Transverse colon (tissue), 4 donors: ENCODE data around the gene ZNF391. TPM values are rescaled to one million over a fixed set of nuclear protein-coding genes. Genes with fewer than 3 reads are reported as not detected.
A peak's percentile ranks its signal among the peaks of the same experiment; 100 is the strongest.

Experiments
- DNase-seq: peaks from one replicate; pipeline ENCODE4 v3.0.0-alpha.2; 2019
- H3K27ac ChIP-seq, 4 donors: fragments of 200-600 bp; sonication (generic); 2 replicates each; pipeline ENCODE4 v1.5.1; 2016 to 2018; ENCODE audit warnings: inconsistent platforms in 4 of 4
- H3K27me3 ChIP-seq: fragments of 200-600 bp; sonication (generic); 2 replicates; pipeline ENCODE4 v1.5.1; 2017; ENCODE audit warnings: inconsistent platforms
- H3K36me3 ChIP-seq, 4 donors: fragments of 200-600 bp; sonication (generic); 2 replicates each; pipeline ENCODE4 v1.5.1; 2017 to 2019; ENCODE audit warnings: inconsistent platforms in 4 of 4
- H3K4me1 ChIP-seq, 4 donors: fragments of 200-600 bp; sonication (generic); 2 replicates each; pipeline ENCODE4 v1.5.1; 2017 to 2020; ENCODE audit warnings: inconsistent platforms in 4 of 4
- H3K4me3 ChIP-seq, 4 donors: fragments of 200-600 bp; sonication (generic); 1 replicate in 1 of 4; 2 replicates in 3 of 4; pipeline versions ENCODE4 v1.5.1 to v1.6.1; 2017 to 2019; ENCODE audit warnings: inconsistent platforms in 4 of 4
- H3K9me3 ChIP-seq, 2 donors: fragments of 200-600 bp; sonication (generic); 2 replicates each; pipeline ENCODE4 v1.5.1; 2017 to 2019; ENCODE audit warnings: inconsistent platforms in 2 of 2
- CTCF ChIP-seq, 5 experiments: fragments of 200-600 bp in 3 of 5; fragments of 450-650 bp in 2 of 5; sonication (generic) in 3 of 5; IDR thresholded peaks; 1 replicate in 2 of 5; 2 replicates in 3 of 5; pipeline ENCODE4 v1.5.1; 2016 to 2017; ENCODE audit warnings: antibody characterized with exemption in 5 of 5, inconsistent platforms in 3 of 5, mild to moderate bottlenecking in 2 of 5, moderate library complexity in 1 of 5
- EP300 ChIP-seq: sonication (generic); formaldehyde crosslinking; IDR thresholded peaks from one replicate; pipeline ENCODE4 v1.6.1; 2017; ENCODE audit warnings: antibody characterized with exemption, low read depth
- POLR2A ChIP-seq: fragments of 450-650 bp; IDR thresholded peaks from one replicate; pipeline ENCODE4 v1.6.1; 2016; ENCODE audit warnings: antibody characterized with exemption, mild to moderate bottlenecking, moderate library complexity
- POLR2AphosphoS5 ChIP-seq, 3 donors: sonication (generic); formaldehyde crosslinking; IDR thresholded peaks; one replicate each; pipeline ENCODE4 v1.6.1; 2016; ENCODE audit warnings: antibody characterized with exemption in 3 of 3
- WGBS, 2 donors: methylation state at CpG; one replicate each; pipeline ENCODE4 v1.1.5; 2018; ENCODE audit warnings: low coverage in 1 of 2; 5-methylcytosine and 5-hydroxymethylcytosine counted together
- in situ Hi-C, 4 donors: fragments of 200-750 bp; cut with MboI; loops; one replicate each; pipeline versions ENCODE4 v1.15.0 to v1.15.1; 2017; ENCODE audit warnings: low sequenced_read_pairs in 3 of 4, low pct_ligation_motif_present in 1 of 4, low pct_unique_long_range_greater_than_20kb in 1 of 4
- intact Hi-C: fragments of 100-400 bp; cut with DNase I; formaldehyde crosslinking; loops from one replicate; pipeline ENCODE4 v1.15.1; 2023; ENCODE audit warnings: low total_unique reads
- total RNA-seq, 4 donors: library from RNA; depleted of rRNA; stranded (reverse); fragments of >200 nt; gene quantifications; one replicate each; pipeline ENCODE4 v1.1.0, GENCODE V29; 2016

The ZNF391 gene
- total RNA-seq, result 1 to 10 TPM in 2 of 4 donors, under 1 TPM in 1, not detected in 1; 0.75 to 2.4 (median 1.2) TPM

- WGBS, 2 donors, result 1% methylated on average over 8 to 49 of the region's 49 CpGs
- H3K36me3 ChIP-seq, result no peaks in the 10 kb centered on the region
- peak within 1 kb of the TSS; percentile 52 to 64 (median 53) for H3K4me3 ChIP-seq
- H3K27ac ChIP-seq, result peak within 1 kb of the TSS; percentile 58 to 82 (median 78)
- peak; percentile 70 for DNase-seq
- peaks cover 0 to 11% (median 5%) of the 10 kb centered on the region in 4 donors for H3K4me1 ChIP-seq
- TF ChIP-seq POLR2AphosphoS5 (IDR thresholded peaks at IDR 0.05) (peak; percentile 42 to 56 (median 51)), POLR2A (no peak), CTCF (IDR thresholded peaks at IDR 0.05) (no peak), EP300 (no peak)
- no peaks in the 10 kb centered on the region for H3K27me3 ChIP-seq
- H3K9me3 ChIP-seq, result no peaks in the 10 kb centered on the region
- in situ Hi-C loops (no loop called here), intact Hi-C loops (no loop called here)
Observed at GRCh38 chr6:27388293-27389197, at the start of gene ZNF391. ZNF391 (plus strand) TSS chr6:27388759; CDS start chr6:27400371, 11,612 bp downstream.

GRCh38 chr6:27352850-27353249 is 35.7 kb upstream of the ZNF391 start:
- intact Hi-C loops, result no loop called here
- peaks cover 9 to 10% of the 10 kb centered on the region in 2 donors for H3K9me3 ChIP-seq
- 82 to 93% methylated on average over 3 to 4 of the region's 4 CpGs for WGBS, 2 donors

GRCh38 chr6:27358786-27359185 is 29.8 kb upstream of the ZNF391 start:
- no peak overlapping the region for H3K27ac ChIP-seq
- intact Hi-C loops (no loop called here), in situ Hi-C loops (no loop called here)
- H3K4me3 ChIP-seq, result no peak overlapping the region
- no peak for DNase-seq
- H3K36me3 ChIP-seq, result peaks cover 0 to 25% (median 10%) of the 10 kb centered on the region in 4 donors
- no peaks in the 10 kb centered on the region for H3K4me1 ChIP-seq
- H3K9me3 ChIP-seq, result peaks cover 32 to 34% of the 10 kb centered on the region in 2 donors
- H3K27me3 ChIP-seq, result no peaks in the 10 kb centered on the region
- TF ChIP-seq CTCF (IDR thresholded peaks at IDR 0.05), result no peak
- TF ChIP-seq POLR2AphosphoS5 (IDR thresholded peaks at IDR 0.05), result no peak
- TF ChIP-seq POLR2A, result no peak
- TF ChIP-seq EP300, result no peak
- 77 to 79% methylated on average over 2 of the region's 2 CpGs for WGBS, 2 donors

More at GRCh38 chr6:27352850-27353249, 35.7 kb upstream of the ZNF391 start:
- TF ChIP-seq EP300 (no peak), POLR2AphosphoS5 (IDR thresholded peaks at IDR 0.05) (no peak), POLR2A (no peak), CTCF (IDR thresholded peaks at IDR 0.05) (no peak)
- H3K27ac ChIP-seq, result no peak overlapping the region
- H3K27me3 ChIP-seq, result no peaks in the 10 kb centered on the region
- no peaks in the 10 kb centered on the region for H3K4me1 ChIP-seq
- H3K4me3 ChIP-seq, result no peak overlapping the region
- no peak for DNase-seq
- no peaks in the 10 kb centered on the region for H3K36me3 ChIP-seq
- in situ Hi-C loops, result no loop called here

- H3K4me3 ChIP-seq, result no peak overlapping the region
- no peak overlapping the region for H3K27ac ChIP-seq
- WGBS, 2 donors, result 80 to 100% methylated on average over 1 of the region's 1 CpG
- intact Hi-C loops, result no loop called here
- H3K9me3 ChIP-seq, result peaks cover 32 to 34% of the 10 kb centered on the region in 2 donors
- H3K36me3 ChIP-seq, result peaks cover 0 to 25% (median 10%) of the 10 kb centered on the region in 4 donors
- TF ChIP-seq POLR2AphosphoS5 (IDR thresholded peaks at IDR 0.05) (no peak), POLR2A (no peak), CTCF (IDR thresholded peaks at IDR 0.05) (no peak), EP300 (no peak)
- H3K4me1 ChIP-seq, result no peaks in the 10 kb centered on the region
- DNase-seq, result no peak
- H3K27me3 ChIP-seq, result no peaks in the 10 kb centered on the region
- in situ Hi-C loops, result no loop called here
Observed at GRCh38 chr6:27359231-27359630, 29.3 kb upstream of the ZNF391 start.
